Forelimb muscle (tissue), 1 donor: ENCODE results near the gene KPNA6. TPM values are rescaled to one million over a fixed set of nuclear protein-coding genes. Genes with fewer than 3 reads are reported as not detected.

Experiments
- DNase-seq: peaks from one replicate; pipeline ENCODE4 v3.0.0-alpha.2; 2013; ENCODE audit warnings: low read depth
- polyA plus RNA-seq: library from polyadenylated mRNA; unstranded; fragments of 120-200 nt; gene quantifications from one replicate; pipeline ENCODE4 v1.2.1, GENCODE V29; 2013; ENCODE audit not compliant: insufficient read length

Gene KPNA6
- polyA plus RNA-seq, 1 donor = 23.4 TPM

GRCh38 chr1:32187850-32188249, 80.0 kb downstream of the KPNA6 start:
- DNase-seq = no peak

- no peak for DNase-seq
These were observed 84.5 kb downstream of the KPNA6 start for GRCh38 chr1:32192220-32192948.

GRCh38 chr1:32194984-32195383, 87.1 kb downstream of the KPNA6 start:
- DNase-seq = no peak

GRCh38 chr1:32195531-32195930, 87.7 kb downstream of the KPNA6 start:
- no peak for DNase-seq

- DNase-seq = no peak
These were observed 88.3 kb downstream of the KPNA6 start for GRCh38 chr1:32195972-32196823.

GRCh38 chr1:32197074-32197473, 89.2 kb downstream of the KPNA6 start:
- no peak for DNase-seq

- no peak for DNase-seq
These were observed 90.0 kb downstream of the KPNA6 start for GRCh38 chr1:32197837-32198236.

- no peak for DNase-seq
These were observed 90.6 kb downstream of the KPNA6 start for GRCh38 chr1:32198237-32199042.

GRCh38 chr1:32199043-32199716, 91.3 kb downstream of the KPNA6 start:
- no peak for DNase-seq

GRCh38 chr1:32199717-32200072, 91.8 kb downstream of the KPNA6 start:
- no peak for DNase-seq

GRCh38 chr1:32200226-32201010, 92.6 kb downstream of the KPNA6 start, which contains the start of gene CCDC28B:
TSS of gene CCDC28B (plus strand) at chr1:32200595. CDS start at chr1:32201936, 1,341 bp downstream.
- DNase-seq = no peak

GRCh38 chr1:32201011-32201855, 93.4 kb downstream of the KPNA6 start:
- DNase-seq = no peak

GRCh38 chr1:32204943-32205361, 97.1 kb downstream of the KPNA6 start:
- DNase-seq = no peak

GRCh38 chr1:32205401-32206370, 97.8 kb downstream of the KPNA6 start, which contains the start of gene IQCC:
TSS of gene IQCC (plus strand) at chr1:32205671. CDS start at chr1:32205682, 11 bp downstream.
- no peak for DNase-seq

GRCh38 chr1:32208469-32208868, 100.6 kb downstream of the KPNA6 start:
- DNase-seq = no peak

GRCh38 chr1:32208891-32209328, 101.1 kb downstream of the KPNA6 start, which contains the start of gene DCDC2B:
TSS of gene DCDC2B (plus strand) at chr1:32209089. CDS start at chr1:32209094, 5 bp downstream.
- DNase-seq = no peak

GRCh38 chr1:32215629-32216480, 108.0 kb downstream of the KPNA6 start:
- no peak for DNase-seq
